Measurements from ENCODE around the gene CILP2. TPM values are rescaled to one million over a fixed set of nuclear protein-coding genes. Genes with fewer than 3 reads are reported as not detected.

The CILP2 gene
- total and polyA plus RNA-seq, 4 donors = 0.08 to 0.42 (median 0.09) TPM; not detected in 1

DNA sequence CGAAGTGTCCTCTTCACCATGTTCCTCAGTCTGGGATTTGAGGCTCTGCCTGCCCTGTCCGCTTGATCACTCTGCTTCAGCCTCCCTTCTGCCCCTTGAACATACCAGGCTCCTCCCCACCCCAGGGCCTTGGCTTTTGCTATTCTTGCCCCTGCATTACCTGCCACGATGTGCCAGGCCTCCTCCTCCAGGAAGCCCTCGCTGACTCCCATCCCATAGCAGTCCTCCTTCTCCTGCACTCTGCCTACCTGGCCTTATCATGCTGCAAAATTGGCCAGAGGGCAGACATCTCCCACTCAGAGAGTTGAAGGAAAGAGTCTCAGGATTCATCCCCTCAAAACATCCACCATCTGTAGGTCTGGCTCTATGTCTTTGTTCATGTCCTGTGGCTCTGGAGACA lies 7.2 kb upstream of the CILP2 start:
- no peak overlapping the region for H3K9ac ChIP-seq (ENCODE audit: low read depth in 1 of 2, low read length in 2 of 2)
- no peak for TF ChIP-seq NR2F2 (IDR thresholded peaks at IDR 0.05)
- TF ChIP-seq, protein P1, sequence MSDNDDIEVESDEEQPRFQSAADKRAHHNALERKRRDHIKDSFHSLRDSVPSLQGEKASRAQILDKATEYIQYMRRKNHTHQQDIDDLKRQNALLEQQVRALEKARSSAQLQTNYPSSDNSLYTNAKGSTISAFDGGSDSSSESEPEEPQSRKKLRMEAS (IDR thresholded peaks at IDR 0.05) = no peak
- 86% methylated on average over 4 of the region's 4 CpGs for WGBS
- H3K4me3 ChIP-seq (ENCODE audit: low read depth in 1 of 3, low read length in 3 of 3) = no peak overlapping the region
- H3K27ac ChIP-seq (ENCODE audit: low read depth in 1 of 2, low read length in 2 of 2) = no peak overlapping the region
- H3K27me3 ChIP-seq (ENCODE audit: control insufficient read depth in 4 of 4, insufficient read depth in 4 of 4, low read length in 3 of 4) = no peaks in the 10 kb centered on the region
- H3K9me3 ChIP-seq (ENCODE audit: control insufficient read depth in 4 of 4, low read length in 3 of 4) = no peaks in the 10 kb centered on the region
- no peak for DNase-seq (ENCODE audit: low spot score)
- H3K4me1 ChIP-seq (ENCODE audit: control insufficient read depth in 4 of 4, insufficient read depth in 4 of 4, low read length in 3 of 4) = peaks cover 0 to 7% (median 3%) of the 10 kb centered on the region in 4 donors
- H3K36me3 ChIP-seq (ENCODE audit: control insufficient read depth in 4 of 4, insufficient read depth in 3 of 4, low read depth in 1 of 4, low read length in 3 of 4) = peaks cover 0 to 10% (median 6%) of the 10 kb centered on the region in 4 donors

GRCh38 chr19:19531951-19532805 lies 5.9 kb upstream of the CILP2 start:
- peak; percentile 89 for DNase-seq (ENCODE audit: low spot score)
- Histone ChIP-seq H3K27ac (ENCODE audit: low read depth in 1 of 2, low read length in 2 of 2) (no peak overlapping the region), H3K4me3 (ENCODE audit: low read depth in 1 of 3, low read length in 3 of 3) (no peak overlapping the region), H3K36me3 (ENCODE audit: control insufficient read depth in 4 of 4, insufficient read depth in 3 of 4, low read depth in 1 of 4, low read length in 3 of 4) (peaks cover 0 to 5% (median 3%) of the 10 kb centered on the region in 4 donors), H3K27me3 (ENCODE audit: control insufficient read depth in 4 of 4, insufficient read depth in 4 of 4, low read length in 3 of 4) (no peaks in the 10 kb centered on the region), H3K9me3 (ENCODE audit: control insufficient read depth in 4 of 4, low read length in 3 of 4) (no peaks in the 10 kb centered on the region), H3K4me1 (ENCODE audit: control insufficient read depth in 4 of 4, insufficient read depth in 4 of 4, low read length in 3 of 4) (peaks cover 0 to 7% (median 3%) of the 10 kb centered on the region in 4 donors), H3K9ac (ENCODE audit: low read depth in 1 of 2, low read length in 2 of 2) (no peak overlapping the region)
- WGBS = 22% methylated on average over 48 of the region's 48 CpGs
- TF ChIP-seq CTCF (IDR thresholded peaks at IDR 0.05; ENCODE audit: low read depth, low read length, missing input control) (peak; percentile 89), RAD21 (IDR thresholded peaks at IDR 0.05) (peak; percentile 92 to 97), YY1 (IDR thresholded peaks at IDR 0.05) (no peak)

- no peak for DNase-seq (ENCODE audit: low spot score)
- Histone ChIP-seq H3K9me3 (ENCODE audit: control insufficient read depth in 4 of 4, low read length in 3 of 4) (no peaks in the 10 kb centered on the region), H3K27ac (ENCODE audit: low read depth in 1 of 2, low read length in 2 of 2) (no peak overlapping the region), H3K27me3 (ENCODE audit: control insufficient read depth in 4 of 4, insufficient read depth in 4 of 4, low read length in 3 of 4) (peaks cover 0 to 3% (median 0%) of the 10 kb centered on the region in 4 donors), H3K4me3 (ENCODE audit: low read depth in 1 of 3, low read length in 3 of 3) (no peak overlapping the region), H3K9ac (ENCODE audit: low read depth in 1 of 2, low read length in 2 of 2) (no peak overlapping the region), H3K36me3 (ENCODE audit: control insufficient read depth in 4 of 4, insufficient read depth in 3 of 4, low read depth in 1 of 4, low read length in 3 of 4) (peaks cover 0 to 2% (median under 1%) of the 10 kb centered on the region in 4 donors), H3K4me1 (ENCODE audit: control insufficient read depth in 4 of 4, insufficient read depth in 4 of 4, low read length in 3 of 4) (peaks cover 0 to 7% (median 4%) of the 10 kb centered on the region in 4 donors)
- TF ChIP-seq, protein P2, sequence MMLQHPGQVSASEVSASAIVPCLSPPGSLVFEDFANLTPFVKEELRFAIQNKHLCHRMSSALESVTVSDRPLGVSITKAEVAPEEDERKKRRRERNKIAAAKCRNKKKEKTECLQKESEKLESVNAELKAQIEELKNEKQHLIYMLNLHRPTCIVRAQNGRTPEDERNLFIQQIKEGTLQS (IDR thresholded peaks at IDR 0.05) = no peak
- TF ChIP-seq REST (IDR thresholded peaks at IDR 0.05) (no peak), EGR1 (IDR thresholded peaks at IDR 0.05; ENCODE audit: low read depth in 2 of 2) (no peak), GABPA (IDR thresholded peaks at IDR 0.05 in 1 of 2, conservative IDR thresholded peaks at IDR 0.05 in 1 of 2) (no peak), RAD21 (IDR thresholded peaks at IDR 0.05) (no peak), NR2F2 (IDR thresholded peaks at IDR 0.05) (no peak), YY1 (IDR thresholded peaks at IDR 0.05) (no peak), TAF1 (conservative IDR thresholded peaks at IDR 0.05) (no peak), SP1 (IDR thresholded peaks at IDR 0.05) (no peak), CTCF (IDR thresholded peaks at IDR 0.05; ENCODE audit: low read depth, low read length, missing input control) (no peak)
- TF ChIP-seq, protein P1 (IDR thresholded peaks at IDR 0.05) = no peak
- 83% methylated on average over 14 of the region's 14 CpGs for WGBS
These were observed 5.0 kb upstream of the CILP2 start for GRCh38 chr19:19532806-19533701.

Measured in liver (tissue), 9 donors.